ENCODE data around the gene PITRM1.
"Not testable (repeated sequence)": the region's sequence is repeated elsewhere in the genome, so short reads cannot be mapped to it uniquely, and the experiment has no call there.

GRCh38 chr10:3106328-3106727, 66.3 kb downstream of the PITRM1 start:
- TF ChIP-seq CTCF, POLR2A (IDR thresholded peaks at IDR 0.05): not testable (repeated sequence)
